H1 (cell line): Measurements from ENCODE around the gene STXBP6. TPM values are rescaled to one million over a fixed set of nuclear protein-coding genes. Genes with fewer than 3 reads are reported as not detected.

Source experiments
- CHD7 ChIP-seq: fragments of 300-600 bp; sonication (generic); IDR thresholded peaks from 2 replicates; pipeline ENCODE4 v1.7.1; 2012; ENCODE audit warnings: low read length, moderate library complexity, mild to moderate bottlenecking, inconsistent platforms; ENCODE audit not compliant: insufficient replicate concordance
- KDM1A ChIP-seq: fragments of 200-600, 300-600 bp; sonication (generic); IDR thresholded peaks from 2 replicates; pipeline ENCODE4 v1.7.1; 2016; ENCODE audit warnings: mild to moderate bottlenecking, low read length, borderline replicate concordance
- RFX5 ChIP-seq: IDR thresholded peaks from 2 replicates; pipeline ENCODE4 v1.6.1; 2011; ENCODE audit warnings: low read depth, low read length, improper control_type of control experiment, borderline replicate concordance
- RNF2 ChIP-seq: fragments of 200-900, 300-1000 bp; sonication (generic); IDR thresholded peaks from 2 replicates; pipeline ENCODE4 v1.7.1; 2016; ENCODE audit warnings: borderline replicate concordance, low read depth, mild to moderate bottlenecking, antibody characterized with exemption, low read length; ENCODE audit not compliant: poor library complexity, severe bottlenecking; ENCODE audit errors: missing control alignments
- polyA plus RNA-seq, 7 experiments: library from polyadenylated mRNA; depleted of rRNA in 3 of 7; stranded (reverse) in 5 of 7; unstranded in 2 of 7; fragments of >200 nt in 5 of 7; fragments of 200-250 nt in 2 of 7; gene quantifications; 1 replicate in 5 of 7; 2 replicates in 1 of 7; 4 replicates in 1 of 7; pipeline versions ENCODE4 v1.2.1 to v1.2.3, GENCODE V29; 2011 to 2013; ENCODE audit warnings: missing spikeins in 2 of 7, mixed read lengths in 2 of 7
- total RNA-seq: library from RNA; stranded (reverse); fragmentation: NEBNext Ultra II Directional; extraction: Animal tissue kit (Norgen Biotek cat#: 25700); gene quantifications from 2 replicates; pipeline ENCODE4 v1.2.1, GENCODE V29; 2021

Gene STXBP6
- total and polyA plus RNA-seq, 2 of the 8 experiments (the other 6 are each of a cell fraction or from before 2014, with no cell fraction given), result 9.4 to 18.1 TPM

- TF ChIP-seq CHD7 (no peak), RFX5 (no peak), RNF2 (no peak), KDM1A (no peak)
Observed at GRCh38 chr14:25080682-25081081, 30.7 kb upstream of the STXBP6 start (continued).
